ENCODE data around the gene ATP2B1. TPM values are rescaled to one million over a fixed set of nuclear protein-coding genes. Genes with fewer than 3 reads are reported as not detected.

Gene ATP2B1
- polyA plus RNA-seq, 2 of the 4 experiments (the other 2 are of a cell fraction) = 52.7 to 132 TPM

DNA sequence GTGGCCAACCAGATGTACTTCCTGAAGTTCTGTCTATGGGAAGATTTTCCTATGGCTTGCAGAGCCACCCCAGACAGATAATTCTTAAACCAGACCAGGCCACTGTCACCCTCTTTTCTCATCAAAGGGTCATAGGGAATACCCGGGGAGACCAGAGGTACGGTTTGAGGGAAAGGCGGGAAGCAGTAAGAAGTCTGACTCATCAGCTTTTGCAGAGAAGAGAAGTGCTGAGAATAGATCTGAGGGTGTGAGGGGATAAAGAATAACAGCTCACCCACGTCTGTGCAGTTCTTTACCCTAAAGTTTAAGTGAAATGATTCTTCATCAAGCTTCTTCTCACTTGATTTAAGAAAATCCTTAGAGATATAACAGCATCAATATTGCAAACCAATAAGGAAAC is 161.5 kb downstream of the ATP2B1 start:
- CTCF ChIA-PET = interaction anchor here (1.6 kb wide), 1 partner anchor 160 kb away, joined by 4 read pairs; no protein-coding TSS in a partner anchor
- ATAC-seq (no peak), FAIRE-seq (no peak), DNase-seq (ENCODE audit: low read depth in 1 of 2, low spot score in 1 of 2) (no peak)
- 77% methylated on average over 4 of the region's 4 CpGs for WGBS (ENCODE audit: missing lambda C conversion rate)
- no peaks in the 10 kb centered on the region; the same call in 2 of the 3 replicates for H3K9me3 ChIP-seq
- POLR2A ChIA-PET = no interaction called here
- no peak overlapping the region for H3K4me2 ChIP-seq
- no peak overlapping the region for H3K4me3 ChIP-seq
- 0 out of 6 replicates have a peak overlapping the region, but pooled peaks of 1 of the 2 experiments have one; percentile 8 for H3K27ac ChIP-seq
- peaks cover 27% of the 10 kb centered on the region for H3K4me1 ChIP-seq
- TF ChIP-seq KDM5A (IDR thresholded peaks at IDR 0.05) (no peak), RCOR1 (IDR thresholded peaks at IDR 0.05; ENCODE audit: low read depth, low read length) (no peak), HDAC2 (IDR thresholded peaks at IDR 0.05) (no peak)
- TF ChIP-seq, protein P1, sequence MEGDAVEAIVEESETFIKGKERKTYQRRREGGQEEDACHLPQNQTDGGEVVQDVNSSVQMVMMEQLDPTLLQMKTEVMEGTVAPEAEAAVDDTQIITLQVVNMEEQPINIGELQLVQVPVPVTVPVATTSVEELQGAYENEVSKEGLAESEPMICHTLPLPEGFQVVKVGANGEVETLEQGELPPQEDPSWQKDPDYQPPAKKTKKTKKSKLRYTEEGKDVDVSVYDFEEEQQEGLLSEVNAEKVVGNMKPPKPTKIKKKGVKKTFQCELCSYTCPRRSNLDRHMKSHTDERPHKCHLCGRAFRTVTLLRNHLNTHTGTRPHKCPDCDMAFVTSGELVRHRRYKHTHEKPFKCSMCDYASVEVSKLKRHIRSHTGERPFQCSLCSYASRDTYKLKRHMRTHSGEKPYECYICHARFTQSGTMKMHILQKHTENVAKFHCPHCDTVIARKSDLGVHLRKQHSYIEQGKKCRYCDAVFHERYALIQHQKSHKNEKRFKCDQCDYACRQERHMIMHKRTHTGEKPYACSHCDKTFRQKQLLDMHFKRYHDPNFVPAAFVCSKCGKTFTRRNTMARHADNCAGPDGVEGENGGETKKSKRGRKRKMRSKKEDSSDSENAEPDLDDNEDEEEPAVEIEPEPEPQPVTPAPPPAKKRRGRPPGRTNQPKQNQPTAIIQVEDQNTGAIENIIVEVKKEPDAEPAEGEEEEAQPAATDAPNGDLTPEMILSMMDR (IDR thresholded peaks at IDR 0.05) = no peak

DNA sequence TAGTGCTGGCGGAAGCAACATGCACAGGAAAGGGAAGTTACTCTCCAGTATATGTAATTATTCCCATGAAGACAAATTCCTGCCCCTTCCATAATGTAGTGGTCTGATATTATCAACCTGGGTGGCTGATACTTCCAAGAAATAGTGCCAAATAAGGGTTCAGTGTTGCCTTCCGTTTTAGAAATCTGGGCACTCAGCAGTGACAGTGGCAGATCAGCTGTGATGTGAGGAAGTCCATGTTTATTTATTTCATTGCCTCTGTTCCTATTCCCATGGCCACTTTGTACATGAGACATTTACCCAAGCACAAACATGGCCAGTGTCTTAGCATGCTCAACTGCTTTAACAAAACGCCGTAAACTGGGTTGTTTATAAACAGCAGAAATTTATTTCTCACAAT is 162.5 kb downstream of the ATP2B1 start:
- FAIRE-seq = no peak

DNA sequence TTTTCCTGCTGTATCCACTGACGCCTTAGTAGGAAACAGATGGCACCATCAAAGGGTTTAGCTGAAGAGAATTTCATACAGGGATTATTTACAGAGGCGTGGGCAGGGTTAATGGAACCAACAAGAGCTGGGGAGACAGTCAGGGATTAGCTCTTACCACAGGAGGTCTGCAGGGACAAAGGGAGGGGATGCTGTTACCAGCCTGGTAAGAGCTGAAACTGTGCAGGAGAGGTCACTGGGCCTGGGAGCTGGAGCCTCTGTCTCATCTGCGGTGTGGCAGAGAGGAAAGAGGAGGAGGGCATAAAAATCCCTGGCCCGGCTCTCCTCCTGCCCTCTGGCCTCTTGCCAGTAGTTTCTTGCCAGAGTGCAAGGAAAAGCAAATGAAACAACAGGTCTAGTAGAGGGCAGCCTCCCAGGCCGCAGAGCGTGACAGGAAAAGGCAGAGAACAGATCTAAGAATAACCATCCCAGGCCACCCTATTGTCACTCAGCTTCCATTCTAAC is 163.9 kb downstream of the ATP2B1 start:
- POLR2A ChIA-PET = no interaction called here
- WGBS (ENCODE audit: missing lambda C conversion rate) = 40% methylated on average over 6 of the region's 6 CpGs
- TF ChIP-seq RNF2 (IDR thresholded peaks at IDR 0.05; ENCODE audit: borderline replicate concordance, low read depth) (no peak), HOXB13 (CRISPR knock-in tag; IDR thresholded peaks at IDR 0.05; ENCODE audit: low read depth) (no peak), HOXA7 (CRISPR knock-in tag; IDR thresholded peaks at IDR 0.05) (no peak), EHMT2 (IDR thresholded peaks at IDR 0.05; ENCODE audit: low read depth) (no peak), RAD21 (conservative IDR thresholded peaks at IDR 0.05 in 1 of 2, IDR thresholded peaks at IDR 0.05 in 1 of 2) (no peak), FOSL2 (IDR thresholded peaks at IDR 0.05) (no peak), FOSL2 (CRISPR knock-in tag; IDR thresholded peaks at IDR 0.05) (no peak)
- Histone ChIP-seq H3K9me3 (no peaks in the 10 kb centered on the region), H3K4me1 (peaks cover 27% of the 10 kb centered on the region), H3K4me2 (peak overlapping the region; percentile 34), H3K27ac (peak overlapping the region; percentile 40 to 66; a peak in 5 of 6 replicates), H3K4me3 (no peak overlapping the region)
- CTCF ChIA-PET = interaction anchor here (0.8 to 3.2 kb wide), 7 partner anchors 16 to 1396 kb away, joined by 3 to 21 read pairs (median 3); no protein-coding TSS in a partner anchor
- no peak for FAIRE-seq
- peak; percentile 16 to 71; a peak in 4 of 6 replicates for ATAC-seq
- DNase-seq (ENCODE audit: low read depth in 1 of 2, low spot score in 1 of 2) = peak in 1 of 2 experiments; percentile 69

More for the DNA sequence above, 162.5 kb downstream of the ATP2B1 start:
- TF ChIP-seq, protein P2, sequence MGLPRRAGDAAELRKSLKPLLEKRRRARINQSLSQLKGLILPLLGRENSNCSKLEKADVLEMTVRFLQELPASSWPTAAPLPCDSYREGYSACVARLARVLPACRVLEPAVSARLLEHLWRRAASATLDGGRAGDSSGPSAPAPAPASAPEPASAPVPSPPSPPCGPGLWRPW (IDR thresholded peaks at IDR 0.05) = no peak
- no peak for TF ChIP-seq JUN (IDR thresholded peaks at IDR 0.05)
- no peak for TF ChIP-seq RCOR1 (IDR thresholded peaks at IDR 0.05; ENCODE audit: low read depth, low read length)
- no peak for TF ChIP-seq EP300 (IDR thresholded peaks at IDR 0.05)
- no peak for TF ChIP-seq RFX5 (IDR thresholded peaks at IDR 0.05)
- TF ChIP-seq SREBF2 (IDR thresholded peaks at IDR 0.05) = no peak
- no peak for TF ChIP-seq ZC3H11A (IDR thresholded peaks at IDR 0.05)
- TF ChIP-seq ZFP36 (IDR thresholded peaks at IDR 0.05; ENCODE audit: borderline replicate concordance, partially characterized antibody) = no peak
- TF ChIP-seq, protein P3, sequence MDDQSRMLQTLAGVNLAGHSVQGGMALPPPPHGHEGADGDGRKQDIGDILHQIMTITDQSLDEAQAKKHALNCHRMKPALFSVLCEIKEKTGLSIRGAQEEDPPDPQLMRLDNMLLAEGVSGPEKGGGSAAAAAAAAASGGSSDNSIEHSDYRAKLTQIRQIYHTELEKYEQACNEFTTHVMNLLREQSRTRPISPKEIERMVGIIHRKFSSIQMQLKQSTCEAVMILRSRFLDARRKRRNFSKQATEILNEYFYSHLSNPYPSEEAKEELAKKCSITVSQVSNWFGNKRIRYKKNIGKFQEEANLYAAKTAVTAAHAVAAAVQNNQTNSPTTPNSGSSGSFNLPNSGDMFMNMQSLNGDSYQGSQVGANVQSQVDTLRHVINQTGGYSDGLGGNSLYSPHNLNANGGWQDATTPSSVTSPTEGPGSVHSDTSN (IDR thresholded peaks at IDR 0.05) = no peak
- no peak for TF ChIP-seq RARB (CRISPR knock-in tag; IDR thresholded peaks at IDR 0.05)
- no peak for TF ChIP-seq KDM5A (IDR thresholded peaks at IDR 0.05)
- TF ChIP-seq RAD21 (conservative IDR thresholded peaks at IDR 0.05 in 1 of 2, IDR thresholded peaks at IDR 0.05 in 1 of 2) = no peak
- TF ChIP-seq, protein P4, sequence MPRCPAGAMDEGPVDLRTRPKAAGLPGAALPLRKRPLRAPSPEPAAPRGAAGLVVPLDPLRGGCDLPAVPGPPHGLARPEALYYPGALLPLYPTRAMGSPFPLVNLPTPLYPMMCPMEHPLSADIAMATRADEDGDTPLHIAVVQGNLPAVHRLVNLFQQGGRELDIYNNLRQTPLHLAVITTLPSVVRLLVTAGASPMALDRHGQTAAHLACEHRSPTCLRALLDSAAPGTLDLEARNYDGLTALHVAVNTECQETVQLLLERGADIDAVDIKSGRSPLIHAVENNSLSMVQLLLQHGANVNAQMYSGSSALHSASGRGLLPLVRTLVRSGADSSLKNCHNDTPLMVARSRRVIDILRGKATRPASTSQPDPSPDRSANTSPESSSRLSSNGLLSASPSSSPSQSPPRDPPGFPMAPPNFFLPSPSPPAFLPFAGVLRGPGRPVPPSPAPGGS (IDR thresholded peaks at IDR 0.05) = no peak
- no peak for TF ChIP-seq CEBPB (IDR thresholded peaks at IDR 0.05)
- H3K4me1 ChIP-seq = peaks cover 27% of the 10 kb centered on the region
- no peak overlapping the region for H3K4me2 ChIP-seq
- 93% methylated on average over 4 of the region's 4 CpGs for WGBS (ENCODE audit: missing lambda C conversion rate)
- 0 out of 6 replicates have a peak overlapping the region, but pooled peaks of 1 of the 2 experiments have one; percentile 25 for H3K27ac ChIP-seq
- DNase-seq (ENCODE audit: low read depth in 1 of 2, low spot score in 1 of 2) (no peak), ATAC-seq (no peak)
- CTCF ChIA-PET = interaction anchor here (1.6 kb wide), 1 partner anchor 161 kb away, joined by 4 read pairs; no protein-coding TSS in a partner anchor
- H3K4me3 ChIP-seq = no peak overlapping the region
- H3K9me3 ChIP-seq = no peaks in the 10 kb centered on the region
- POLR2A ChIA-PET = no interaction called here
